ENCODE results near the gene EMILIN3. TPM values are rescaled to one million over a fixed set of nuclear protein-coding genes. Genes with fewer than 3 reads are reported as not detected.

Gene EMILIN3
- total and polyA plus RNA-seq, 2 donors (not counting 3 experiments of a cell fraction or from before 2014, with no cell fraction given), result 0.15 TPM; not detected in 1

DNA sequence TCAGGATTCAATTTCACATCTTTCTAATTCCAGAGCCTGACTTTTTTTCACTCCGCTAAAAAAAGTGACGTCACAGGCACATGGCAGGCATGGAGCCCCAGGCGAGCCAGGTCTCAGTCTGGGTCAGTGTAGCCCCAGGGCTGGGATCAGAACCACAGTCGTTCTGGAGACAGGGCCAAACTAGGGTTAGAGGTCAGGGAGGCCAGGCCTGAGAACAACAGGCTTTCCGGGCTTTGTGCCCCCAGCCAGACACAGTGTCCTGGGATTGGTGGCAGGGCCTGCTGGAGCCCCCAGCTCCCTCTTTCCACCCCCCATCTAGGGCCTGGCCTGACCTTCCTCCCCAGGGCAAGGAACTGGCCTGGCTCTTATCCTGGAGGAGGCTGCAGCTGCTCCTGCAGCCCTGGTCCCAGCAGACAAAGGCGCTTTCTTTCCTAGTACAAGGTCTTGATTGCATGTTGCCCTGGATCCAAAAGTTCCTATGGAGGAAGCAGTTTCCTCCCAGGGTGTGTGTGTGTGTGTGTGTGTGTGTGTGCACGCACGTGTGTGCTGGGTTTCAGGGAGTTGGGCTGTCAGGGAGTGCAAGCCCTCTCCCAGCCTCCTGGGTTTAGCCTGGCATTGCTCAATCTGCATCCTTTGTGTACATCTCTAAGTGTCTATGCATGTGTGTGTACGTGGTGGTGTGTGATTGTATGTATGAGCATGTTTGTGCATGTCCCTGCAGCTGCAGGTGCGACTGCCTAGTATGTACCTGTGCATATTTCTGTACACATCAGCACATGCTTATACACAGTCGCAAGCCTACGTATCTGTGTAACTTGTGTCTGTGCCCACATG, 26.5 kb upstream of the EMILIN3 start:
- DNase-seq (ENCODE audit: low read depth, low spot score) (no peak), FAIRE-seq (no peak)
- Histone ChIP-seq H3K36me3 (ENCODE audit: control insufficient read depth in 2 of 2, extremely low read depth in 1 of 2, insufficient read depth in 2 of 2, low read length in 2 of 2) (no peaks in the 10 kb centered on the region), H3K9me3 (replicated peaks; ENCODE audit: control insufficient read depth, insufficient read depth, low read length) (no peaks in the 10 kb centered on the region), H3K27ac (ENCODE audit: insufficient read depth, low read depth, low read length) (no peak overlapping the region), H3K4me1 (ENCODE audit: control insufficient read depth, extremely low read depth, insufficient read depth, low read length) (no peaks in the 10 kb centered on the region), H3K27me3 (ENCODE audit: control insufficient read depth in 2 of 2, insufficient read depth in 2 of 2, low read length in 2 of 2) (no peaks in the 10 kb centered on the region), H3K9ac (replicated peaks; ENCODE audit: extremely low read depth, insufficient read depth, low read length) (no peak overlapping the region), H4K20me1 (replicated peaks; ENCODE audit: control insufficient read depth, extremely low read depth, insufficient read depth, low read length) (no peaks in the 10 kb centered on the region), H3K9me1 (replicated peaks; ENCODE audit: control insufficient read depth, extremely low read depth, insufficient read depth, low read length) (no peaks in the 10 kb centered on the region), H3K4me2 (ENCODE audit: insufficient read depth, low read length) (no peak overlapping the region), H3K79me2 (ENCODE audit: control insufficient read depth, insufficient read depth, low read length) (no peaks in the 10 kb centered on the region), H3K4me3 (replicated peaks in 1 of 3; ENCODE audit: insufficient read depth in 1 of 3, low read depth in 1 of 3, low read length in 3 of 3) (no peak overlapping the region), H2AFZ (ENCODE audit: low read depth, low read length) (no peak overlapping the region)
- BruUV-seq (replicated peaks), result no TSS peak
- POLR2A ChIA-PET, result no interaction called here
- intact Hi-C loops (cut with micrococcal nuclease), result no loop called here
- CTCF ChIA-PET, result no interaction called here
- dilution Hi-C loops (cut with MboI; ENCODE audit: extremely low pct_ligation_motif_present, low sequenced_read_pairs), result no loop called here
- TF ChIP-seq POLR2AphosphoS5 (IDR thresholded peaks at IDR 0.05; ENCODE audit: insufficient read depth, low read depth, low read length), result no peak
- TF ChIP-seq POLR2A (IDR thresholded peaks at IDR 0.05; ENCODE audit: low read depth, low read length), result no peak
- TF ChIP-seq, protein P1, sequence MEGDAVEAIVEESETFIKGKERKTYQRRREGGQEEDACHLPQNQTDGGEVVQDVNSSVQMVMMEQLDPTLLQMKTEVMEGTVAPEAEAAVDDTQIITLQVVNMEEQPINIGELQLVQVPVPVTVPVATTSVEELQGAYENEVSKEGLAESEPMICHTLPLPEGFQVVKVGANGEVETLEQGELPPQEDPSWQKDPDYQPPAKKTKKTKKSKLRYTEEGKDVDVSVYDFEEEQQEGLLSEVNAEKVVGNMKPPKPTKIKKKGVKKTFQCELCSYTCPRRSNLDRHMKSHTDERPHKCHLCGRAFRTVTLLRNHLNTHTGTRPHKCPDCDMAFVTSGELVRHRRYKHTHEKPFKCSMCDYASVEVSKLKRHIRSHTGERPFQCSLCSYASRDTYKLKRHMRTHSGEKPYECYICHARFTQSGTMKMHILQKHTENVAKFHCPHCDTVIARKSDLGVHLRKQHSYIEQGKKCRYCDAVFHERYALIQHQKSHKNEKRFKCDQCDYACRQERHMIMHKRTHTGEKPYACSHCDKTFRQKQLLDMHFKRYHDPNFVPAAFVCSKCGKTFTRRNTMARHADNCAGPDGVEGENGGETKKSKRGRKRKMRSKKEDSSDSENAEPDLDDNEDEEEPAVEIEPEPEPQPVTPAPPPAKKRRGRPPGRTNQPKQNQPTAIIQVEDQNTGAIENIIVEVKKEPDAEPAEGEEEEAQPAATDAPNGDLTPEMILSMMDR (IDR thresholded peaks at IDR 0.05; ENCODE audit: extremely low read depth in 1 of 2, insufficient read depth in 1 of 2, low read depth in 1 of 2, low read length in 2 of 2), result no peak
- TF ChIP-seq MYC (IDR thresholded peaks at IDR 0.05; ENCODE audit: low read depth, low read length), result no peak
- TF ChIP-seq, protein P2, sequence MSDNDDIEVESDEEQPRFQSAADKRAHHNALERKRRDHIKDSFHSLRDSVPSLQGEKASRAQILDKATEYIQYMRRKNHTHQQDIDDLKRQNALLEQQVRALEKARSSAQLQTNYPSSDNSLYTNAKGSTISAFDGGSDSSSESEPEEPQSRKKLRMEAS (IDR thresholded peaks at IDR 0.05; ENCODE audit: insufficient read depth, insufficient read length), result no peak
- TF ChIP-seq JUN (IDR thresholded peaks at IDR 0.05; ENCODE audit: borderline replicate concordance, insufficient read depth, insufficient read length, low read depth), result no peak
- TF ChIP-seq GATA2 (IDR thresholded peaks at IDR 0.05; ENCODE audit: insufficient read depth, insufficient read length, low read depth, low read length), result no peak
- TF ChIP-seq EZH2 (IDR thresholded peaks at IDR 0.05; ENCODE audit: borderline replicate concordance, low read depth, low read length, severe bottlenecking), result no peak
- no peak for TF ChIP-seq FOS (IDR thresholded peaks at IDR 0.05; ENCODE audit: borderline replicate concordance, insufficient read depth, low read length)
